HG03520 (cell line): ENCODE measurements around the gene HMCN2.
"Not testable (repeated sequence)": the region's sequence is repeated elsewhere in the genome, so short reads cannot be mapped to it uniquely, and the experiment has no call there.

Source experiments
- ATAC-seq: cut with Tn5 transposase; IDR thresholded peaks from one replicate; pipeline ENCODE4 v1.9.1; 2021; ENCODE audit warnings: mild to moderate bottlenecking, moderate library complexity; ENCODE audit not compliant: unreplicated experiment

HMCN2 gene

DNA sequence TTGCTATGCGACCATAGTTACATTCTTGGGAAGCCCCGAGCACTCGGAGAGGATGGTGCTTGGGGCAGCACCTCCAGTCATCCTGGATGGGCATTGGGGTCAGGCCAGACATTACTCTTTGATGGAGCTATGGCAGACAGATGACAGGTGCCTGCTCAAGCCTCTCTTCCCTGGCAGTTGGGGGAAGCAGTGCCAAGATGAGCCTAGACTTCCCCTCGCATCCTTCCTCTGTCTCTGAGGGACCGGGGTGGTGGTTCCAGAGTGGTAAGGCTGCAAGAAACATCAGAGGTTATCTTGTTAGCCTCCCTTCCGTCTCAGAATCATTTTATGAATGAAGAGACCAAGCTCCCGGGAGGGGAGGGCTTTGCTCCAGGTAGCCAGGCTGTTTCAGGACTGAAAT is 2.8 kb upstream of the HMCN2 start:
- ATAC-seq, result no peak

DNA sequence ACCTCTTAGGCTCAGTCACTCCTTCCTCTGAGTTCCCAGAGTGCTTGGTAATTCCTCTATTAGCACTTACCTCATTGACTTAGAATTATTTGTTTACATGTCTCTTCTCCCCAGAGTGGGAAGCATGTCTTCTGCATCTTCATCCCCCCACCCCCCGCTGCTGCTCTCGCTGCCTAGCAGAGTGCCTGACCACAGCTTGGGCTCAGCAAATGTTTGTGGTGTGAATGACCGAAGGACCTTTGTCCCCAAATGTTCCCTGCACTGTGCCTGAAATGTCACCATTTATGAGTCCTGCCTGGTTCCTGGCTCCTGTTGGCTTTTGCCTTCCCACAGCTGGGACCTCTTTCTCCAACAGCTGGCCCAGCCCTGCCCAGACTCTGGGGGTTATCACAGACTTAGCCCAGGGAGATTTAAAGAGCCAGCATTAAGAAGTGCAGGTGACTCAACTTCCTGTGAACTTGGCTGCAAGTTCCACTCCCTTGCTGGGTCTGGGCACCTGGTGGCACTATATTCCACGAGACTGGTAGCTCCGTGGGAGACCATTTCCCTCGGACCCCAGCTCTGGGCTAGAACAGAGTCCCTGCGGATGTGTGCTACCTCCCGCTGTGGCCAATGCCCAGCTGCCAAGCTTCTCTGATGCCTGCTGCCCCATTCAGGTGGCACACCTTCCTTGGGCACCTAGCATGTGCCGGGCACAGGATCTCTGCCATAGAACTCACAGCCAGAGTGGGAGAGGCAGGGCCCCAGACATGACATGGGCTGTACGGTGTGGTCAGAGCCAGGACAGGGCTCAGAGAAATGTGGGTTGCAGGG is 1.8 kb upstream of the HMCN2 start:
- no peak for ATAC-seq

DNA sequence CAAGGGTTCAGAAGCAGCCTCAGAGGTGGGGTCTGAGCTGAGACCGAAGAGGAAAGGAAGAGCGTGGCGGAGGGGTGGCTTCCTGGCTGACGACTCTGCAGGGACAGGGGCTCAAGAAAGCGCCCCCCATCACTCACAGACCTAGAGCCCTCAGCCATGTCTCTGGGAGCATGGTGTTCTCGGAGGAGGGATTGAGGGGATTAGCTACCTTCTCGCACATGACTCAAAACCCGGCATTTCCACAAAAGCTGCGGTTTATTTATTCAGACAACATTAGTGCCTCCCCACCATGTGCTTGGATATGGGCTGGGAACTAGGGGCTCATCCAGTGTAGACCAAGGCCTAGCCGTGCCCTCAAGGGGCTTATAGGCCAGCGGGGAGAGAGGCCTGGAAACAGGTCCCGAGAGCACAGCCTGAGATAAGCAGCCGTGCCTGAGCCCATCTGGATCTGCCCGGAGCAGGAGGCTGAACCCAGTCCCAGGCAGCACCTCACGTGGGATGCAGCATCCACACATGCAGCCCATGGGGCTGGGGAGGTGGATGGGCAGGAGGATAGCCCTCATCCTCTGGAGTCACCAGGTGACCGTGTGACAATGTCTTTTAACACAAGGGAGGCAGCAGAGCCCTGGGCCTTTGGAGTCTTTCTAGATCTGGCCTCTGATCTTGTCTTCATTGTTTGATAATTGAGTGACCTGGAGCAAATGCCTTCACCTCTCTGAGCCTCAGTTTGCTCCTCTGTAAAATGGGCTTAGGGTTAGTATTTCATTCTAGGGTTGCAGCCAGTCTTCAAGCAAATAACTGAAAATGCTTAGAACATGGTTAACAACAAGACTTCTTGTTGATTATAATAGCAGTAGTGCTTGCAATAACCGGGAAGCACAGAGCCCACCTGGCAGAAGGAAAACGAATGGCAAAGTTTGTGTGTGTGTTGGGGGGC is 878 bp upstream of the HMCN2 start:
- ATAC-seq, result no peak

DNA sequence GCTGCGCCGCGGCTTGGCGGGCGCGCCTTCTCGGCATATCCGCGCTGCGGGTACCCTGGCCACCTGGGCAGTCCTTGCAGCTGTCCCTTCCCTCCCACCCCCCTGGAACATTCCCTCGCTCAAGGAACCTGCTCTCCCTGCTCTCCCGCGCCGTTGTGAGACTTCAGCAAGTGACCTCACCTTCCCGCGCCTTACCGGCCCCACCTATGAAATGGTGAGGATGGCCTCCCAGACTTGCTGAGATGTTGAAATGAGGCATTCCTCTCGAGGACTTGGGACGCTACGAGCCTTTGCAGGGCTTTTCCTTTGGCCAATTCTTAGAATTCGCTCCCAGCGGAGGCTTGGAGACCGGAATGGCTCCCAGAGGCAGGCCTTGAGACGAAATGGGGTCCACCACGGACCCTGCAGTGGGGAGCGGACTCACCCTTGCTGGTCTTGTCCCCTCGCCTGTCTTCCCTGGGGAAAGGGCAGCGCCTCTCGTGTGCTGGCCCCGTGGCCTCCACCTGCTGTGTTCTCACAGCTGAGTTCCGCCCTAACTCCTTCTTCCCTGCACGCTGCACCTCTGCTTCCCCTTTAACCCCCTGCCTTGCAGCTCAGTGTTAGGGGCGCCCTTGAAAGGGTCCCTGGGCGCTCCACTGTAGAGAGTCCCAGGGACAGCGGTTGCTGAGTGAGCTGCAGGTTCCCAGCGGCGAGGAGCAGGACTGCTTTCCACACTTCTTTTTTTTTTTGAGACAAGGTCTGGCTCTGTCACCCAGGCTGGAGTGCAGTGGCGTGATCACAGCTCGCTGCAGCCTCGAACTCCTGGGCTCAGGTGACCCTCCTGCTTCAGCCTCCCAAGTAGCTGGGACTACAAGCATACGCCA is 907 bp downstream of the HMCN2 start:
- no peak for ATAC-seq

DNA sequence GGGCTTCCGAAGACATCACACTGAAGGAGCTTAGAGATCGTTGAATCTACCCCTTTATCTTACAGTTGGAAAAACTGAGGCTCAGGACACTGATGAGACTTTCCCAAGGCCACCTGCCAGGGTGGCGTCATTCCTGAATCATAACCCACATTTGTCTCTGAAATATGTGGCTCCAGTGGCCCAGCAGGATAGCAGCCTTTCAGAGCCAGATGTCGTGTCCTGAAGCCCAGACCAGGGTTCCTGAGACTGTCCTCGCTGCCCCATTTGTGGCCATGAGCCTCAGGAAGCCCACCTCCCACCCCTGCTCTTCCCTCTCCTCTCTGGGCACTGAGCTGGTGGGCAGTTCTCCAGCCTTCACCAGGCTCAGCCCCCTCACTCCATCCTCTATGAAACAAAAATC is 2.4 kb downstream of the HMCN2 start:
- no peak for ATAC-seq

DNA sequence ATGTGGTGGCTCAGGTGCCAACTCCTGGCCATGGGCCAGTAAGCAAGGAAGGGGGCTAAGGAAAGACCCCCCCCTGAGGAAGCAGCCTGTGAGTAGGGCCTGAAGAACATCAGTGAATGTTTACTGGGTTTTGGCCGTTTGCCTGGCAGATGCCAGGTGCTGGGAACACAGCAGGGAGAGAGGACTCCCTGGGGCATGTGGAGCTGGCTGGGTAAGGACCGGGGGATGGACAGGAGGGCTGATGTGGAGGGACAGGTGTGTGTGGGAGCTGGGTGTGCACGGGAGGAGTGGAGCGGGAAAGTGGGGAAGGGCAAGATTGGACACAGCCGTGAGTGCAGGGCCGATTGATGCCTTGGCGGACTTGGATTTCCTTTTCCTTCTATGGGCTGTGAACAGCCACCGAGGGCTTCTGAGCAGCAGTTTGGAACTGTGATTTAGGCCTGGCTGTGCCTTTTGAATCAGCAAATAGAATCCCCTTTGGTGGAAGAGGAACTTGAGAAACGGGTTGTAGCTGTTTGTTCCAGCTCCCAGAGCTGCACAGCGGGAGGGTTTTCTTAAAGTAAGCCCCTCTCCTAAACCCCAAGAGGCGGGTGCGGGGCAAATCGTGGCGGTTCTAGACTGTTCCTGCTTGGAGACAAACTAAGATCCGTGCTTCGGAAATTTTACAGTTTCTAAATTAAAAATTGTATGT is 3.1 kb downstream of the HMCN2 start:
- no peak for ATAC-seq

DNA sequence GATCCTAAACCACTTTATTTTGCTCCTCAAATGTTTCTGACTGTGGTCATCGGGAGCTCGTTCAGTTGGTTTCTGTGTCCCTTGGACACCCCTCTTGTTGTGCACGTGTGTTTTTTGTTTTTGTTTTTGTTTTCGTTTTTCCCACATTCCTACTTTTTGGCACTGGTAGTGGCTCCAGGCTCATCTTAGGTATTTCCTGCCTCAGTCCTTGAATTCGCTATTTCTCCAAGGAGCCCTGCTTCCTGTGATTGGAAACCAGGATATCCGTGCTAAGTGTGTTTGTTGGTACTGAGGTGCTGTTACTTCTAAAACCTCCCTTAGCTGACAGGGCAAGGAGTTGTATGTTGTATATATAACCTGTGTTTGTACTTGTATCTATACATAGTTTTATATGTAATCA is 5.9 kb downstream of the HMCN2 start:
- no peak for ATAC-seq

DNA sequence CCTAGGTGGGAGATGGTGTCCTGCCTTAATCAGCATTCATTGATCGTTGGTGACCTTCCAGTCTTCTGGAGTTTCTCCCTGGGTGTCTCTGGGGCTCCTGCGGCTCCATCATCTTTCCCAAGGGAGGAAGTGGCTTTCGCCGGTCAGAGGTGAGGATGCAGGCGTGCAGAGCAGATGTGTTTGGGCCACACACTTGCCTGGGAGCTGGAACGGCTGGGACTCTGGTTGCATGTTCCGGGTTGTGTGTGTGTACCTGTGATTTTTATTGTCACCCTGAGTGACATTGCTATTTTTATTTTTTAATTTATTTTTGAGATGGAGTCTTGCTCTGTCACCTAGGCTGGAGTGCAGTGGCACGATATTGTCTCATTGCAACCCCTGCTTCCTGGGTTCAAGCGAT is 9.6 kb downstream of the HMCN2 start:
- no peak for ATAC-seq

DNA sequence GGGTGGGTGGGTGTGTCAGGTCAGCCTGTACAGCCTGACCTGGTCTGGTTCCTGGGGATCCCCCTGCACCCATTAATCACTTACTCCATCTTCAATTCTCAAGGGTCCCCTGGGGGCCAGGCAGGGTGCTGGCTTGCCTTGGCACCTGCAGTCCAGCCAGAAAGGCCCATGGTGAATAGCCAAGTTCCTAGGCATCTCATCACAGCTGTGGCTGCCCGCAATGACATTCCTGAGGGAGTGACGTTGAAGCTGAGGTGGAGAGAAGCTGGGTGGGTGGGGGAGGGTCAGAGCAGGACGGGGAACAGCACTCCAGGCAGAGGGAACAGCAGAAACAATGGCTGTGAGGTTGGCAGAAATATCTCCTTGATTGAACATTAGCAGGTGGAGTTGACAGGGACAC is 10.6 kb downstream of the HMCN2 start:
- ATAC-seq, result no peak

DNA sequence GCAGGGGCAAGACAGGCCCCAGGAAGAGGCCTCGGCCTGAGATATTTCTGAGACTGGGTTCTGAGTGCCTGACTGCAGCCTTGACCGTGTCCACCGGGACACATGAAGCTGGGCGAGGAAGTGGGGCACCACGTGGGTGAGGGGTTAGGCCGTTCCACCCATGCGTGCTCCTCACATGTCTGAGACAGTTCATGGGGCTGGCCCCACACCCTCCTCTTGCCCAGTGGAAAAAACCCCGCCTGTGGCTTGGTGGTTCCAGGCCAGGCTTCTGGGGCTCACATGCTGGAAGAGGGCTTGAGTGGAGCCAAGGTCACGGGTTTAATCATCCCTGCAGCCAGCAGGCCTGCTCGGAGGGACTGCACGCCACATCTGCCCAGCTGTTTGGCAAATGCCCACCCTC is 11.4 kb downstream of the HMCN2 start:
- no peak for ATAC-seq

DNA sequence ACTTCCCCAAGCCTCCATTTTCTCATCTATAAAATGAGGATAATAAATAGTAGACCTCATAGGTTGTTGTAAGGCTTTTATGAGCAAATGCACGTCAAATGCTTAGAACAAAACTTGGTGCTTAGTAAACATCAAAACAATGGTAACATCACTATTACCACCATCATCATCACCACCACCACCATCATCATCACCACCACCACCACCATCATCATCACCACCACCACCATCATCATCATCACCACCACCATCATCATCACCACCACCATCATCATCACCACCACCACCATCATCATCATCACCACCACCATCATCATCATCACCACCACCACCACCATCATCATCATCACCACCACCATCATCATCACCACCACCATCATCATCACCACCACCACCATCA is 12.0 kb downstream of the HMCN2 start:
- not testable (repeated sequence) for ATAC-seq

DNA sequence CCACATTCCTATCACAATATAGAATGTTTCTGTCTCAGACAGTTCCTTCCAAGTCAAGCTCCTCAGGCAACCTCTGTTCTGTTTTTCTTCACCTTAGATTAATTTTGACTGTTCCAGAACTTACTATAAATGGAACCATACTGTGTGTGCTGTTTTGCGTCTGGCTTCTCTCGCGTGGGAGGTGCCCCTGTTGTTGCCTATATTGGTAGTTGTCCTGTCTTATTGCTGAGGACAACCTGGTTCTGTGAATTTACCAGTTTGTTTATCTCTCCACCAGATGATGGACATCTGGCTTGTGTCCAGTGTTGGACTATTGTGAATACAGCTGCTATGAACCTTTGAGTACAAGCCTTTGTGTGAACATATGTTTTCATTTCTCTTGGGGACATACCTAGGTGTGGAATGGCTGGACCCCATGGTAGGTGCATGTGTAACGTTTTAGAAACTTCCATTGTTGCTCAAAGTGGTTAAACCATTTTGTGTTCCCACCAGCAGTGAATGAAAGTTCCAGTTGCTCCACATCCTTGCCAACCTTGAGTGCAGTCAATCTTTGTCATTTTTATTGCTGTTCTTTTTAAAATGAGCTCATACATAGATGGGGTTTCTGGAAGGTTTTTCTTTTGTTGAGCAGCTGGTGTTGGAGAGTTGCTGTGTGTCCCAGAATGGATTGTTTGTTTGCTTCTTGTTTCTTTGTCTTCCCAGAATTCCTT is 18.1 kb downstream of the HMCN2 start:
- no peak for ATAC-seq

DNA sequence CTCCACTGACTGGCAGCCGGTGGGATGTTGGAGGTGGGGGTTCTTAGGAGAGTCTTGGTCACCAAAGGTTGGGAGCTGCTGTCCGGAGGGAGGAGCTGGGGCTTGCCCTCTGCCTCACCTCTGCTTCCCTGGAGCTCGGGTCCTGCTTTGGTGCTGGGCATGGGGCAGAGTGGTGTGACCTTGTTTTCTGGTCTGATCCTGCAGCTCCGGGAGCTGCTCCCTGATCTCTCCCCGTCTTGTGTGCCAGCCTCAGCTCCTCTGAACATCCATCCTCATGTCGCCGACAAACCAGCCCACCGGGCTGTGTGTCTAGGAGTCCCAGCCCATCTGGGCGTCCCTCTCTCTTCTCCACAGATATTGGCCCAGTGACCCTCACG is 18.7 kb downstream of the HMCN2 start:
- ATAC-seq, result no peak

DNA sequence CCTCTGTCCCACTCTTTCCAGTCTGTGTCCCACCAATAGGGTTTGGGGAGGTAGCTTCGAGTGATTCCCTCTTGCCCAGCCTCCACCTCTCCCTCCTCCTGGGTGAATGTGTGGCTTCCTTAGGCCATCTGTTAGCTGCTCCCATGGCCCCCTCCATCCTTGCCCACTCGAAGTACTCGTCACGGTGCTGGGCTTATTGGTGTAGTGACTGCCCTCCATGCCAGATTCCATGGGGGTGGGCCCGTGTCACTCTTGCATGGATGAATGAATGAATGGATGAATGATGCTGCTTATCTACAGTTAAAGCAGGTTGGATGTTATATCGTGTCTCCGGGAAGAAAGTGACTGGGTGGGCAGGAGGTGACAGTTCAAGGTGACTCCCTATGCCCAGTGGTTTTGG is 19.1 kb downstream of the HMCN2 start:
- no peak for ATAC-seq

DNA sequence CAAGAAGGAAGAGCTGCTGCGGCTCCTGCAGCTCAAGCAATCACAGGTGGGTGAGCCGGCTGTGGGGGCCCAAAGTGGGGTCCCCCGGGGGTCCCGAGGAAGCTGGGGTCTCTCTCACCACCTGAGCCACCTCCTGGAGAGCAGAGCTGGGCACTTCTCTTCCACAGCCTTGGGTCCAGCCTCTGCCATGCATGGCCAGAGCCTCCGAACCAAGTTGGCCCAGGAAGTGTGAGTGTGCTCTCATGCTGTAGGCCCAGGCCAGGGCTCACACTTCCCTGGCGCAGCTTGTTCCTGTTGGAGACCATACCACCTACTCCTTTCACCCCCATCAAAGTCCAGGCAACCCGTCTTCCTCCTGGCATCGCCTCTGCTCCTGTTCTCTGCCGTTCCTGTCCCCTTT is 19.7 kb downstream of the HMCN2 start:
- no peak for ATAC-seq

DNA sequence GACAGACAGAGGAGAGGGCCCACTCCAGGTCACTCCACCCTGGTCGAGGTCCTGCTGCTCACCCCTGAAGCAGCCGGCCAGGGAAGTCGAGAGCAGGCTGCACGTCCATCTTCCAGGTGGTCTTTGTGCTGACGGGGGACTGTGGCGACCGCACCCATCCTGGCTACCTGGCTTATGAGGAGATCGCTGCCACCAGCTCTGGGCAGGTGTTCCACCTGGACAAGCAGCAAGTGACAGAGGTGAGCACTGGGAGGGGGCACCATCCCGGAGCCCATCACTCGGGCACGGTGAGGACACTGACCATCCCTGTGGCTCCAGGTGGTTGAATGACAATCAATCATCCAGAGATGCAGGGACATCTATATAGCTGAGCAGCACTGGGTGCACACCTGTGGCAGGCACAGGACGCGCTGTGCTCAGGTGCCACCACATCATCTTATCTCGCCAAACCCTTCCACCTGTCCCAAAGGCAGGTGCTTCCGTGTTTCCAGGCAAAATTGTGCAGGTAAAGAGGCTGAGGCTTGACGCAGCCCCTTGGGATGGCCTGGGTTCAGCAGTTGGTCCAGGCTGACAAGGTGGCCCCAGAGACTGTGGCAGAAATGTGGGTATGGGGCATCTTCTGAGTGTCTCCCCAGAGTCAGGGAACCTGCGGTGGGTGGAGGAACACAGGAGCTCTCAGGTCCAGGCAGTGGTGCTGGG is 20.7 kb downstream of the HMCN2 start:
- ATAC-seq, result no peak

DNA sequence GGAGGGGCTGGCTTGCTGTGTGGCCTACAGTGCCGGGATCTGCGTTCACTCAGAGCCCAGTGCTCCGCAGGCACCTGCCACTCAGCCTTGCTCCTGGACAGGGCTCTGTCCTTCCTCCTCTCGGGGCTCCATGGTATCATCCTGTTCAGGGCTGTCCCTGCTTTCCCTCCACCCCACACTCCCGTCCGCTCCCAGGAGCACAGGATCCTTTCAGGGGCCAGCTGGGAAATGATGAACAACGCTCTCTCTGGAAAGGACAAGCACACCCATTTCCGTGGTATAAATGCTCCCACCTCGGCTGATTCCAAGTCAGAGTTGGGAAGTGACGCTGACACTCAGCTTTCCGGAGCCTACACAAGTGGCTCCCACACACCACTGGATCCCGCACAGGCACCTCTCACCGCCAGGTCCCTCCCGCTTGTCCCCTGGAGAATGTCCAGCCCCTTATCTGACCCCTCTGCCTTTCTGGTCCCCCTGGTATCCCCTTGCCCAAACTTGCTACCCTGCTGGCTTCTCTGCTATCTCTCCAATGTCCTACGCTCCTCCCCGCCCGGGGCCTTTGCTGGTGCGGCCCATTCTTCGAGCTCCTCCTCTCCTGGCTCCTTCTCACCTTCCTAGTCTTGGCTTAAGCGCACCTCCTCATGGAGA is 21.3 kb downstream of the HMCN2 start:
- ATAC-seq, result no peak

DNA sequence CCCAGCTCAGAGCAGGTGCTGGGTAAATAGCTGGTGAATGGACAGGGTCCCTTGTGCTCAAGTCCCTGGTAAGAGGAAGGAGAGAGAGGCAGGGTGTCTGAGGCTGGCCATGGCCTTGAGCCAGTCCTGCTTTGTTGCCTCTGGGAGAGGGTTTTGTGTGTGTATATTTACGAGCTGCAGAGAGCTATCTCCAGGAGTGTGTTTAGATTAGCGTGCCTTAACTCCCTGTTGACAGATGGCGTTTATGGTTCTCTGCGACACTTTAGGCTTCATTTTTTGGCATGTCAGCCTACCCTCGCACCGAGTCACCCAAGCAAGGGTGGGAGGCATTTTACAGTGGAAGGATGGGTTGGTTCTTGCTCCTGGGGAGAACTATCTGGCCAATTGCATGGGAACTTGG is 22.2 kb downstream of the HMCN2 start:
- no peak for ATAC-seq

DNA sequence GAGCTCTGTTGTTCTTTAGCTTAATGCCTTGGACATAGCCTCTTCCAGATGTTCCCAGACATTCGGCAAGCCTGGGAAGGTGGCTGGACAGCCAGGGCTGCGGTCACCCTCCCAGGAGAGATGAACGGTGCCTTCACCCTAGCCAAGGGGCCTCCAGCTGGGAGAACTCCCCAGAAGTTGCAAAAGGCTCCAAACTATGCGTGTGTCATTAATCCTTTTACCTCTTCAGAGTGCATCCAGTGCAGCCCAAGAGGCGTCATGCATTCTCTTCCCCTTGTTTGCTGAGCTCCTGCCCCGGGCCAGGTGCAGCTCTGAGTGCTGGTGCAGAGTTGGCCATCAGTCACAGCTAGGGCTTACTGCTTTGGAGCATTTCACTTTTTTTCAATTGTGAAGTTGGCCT is 22.8 kb downstream of the HMCN2 start:
- no peak for ATAC-seq
